Liver (tissue), 9 donors: ENCODE measurements around the gene RNF175. TPM values are rescaled to one million over a fixed set of nuclear protein-coding genes. Genes with fewer than 3 reads are reported as not detected.

Experiments used
- DNase-seq: peaks from one replicate; pipeline ENCODE4 v3.0.0-alpha.2; 2017; ENCODE audit warnings: low spot score
- H3K27ac ChIP-seq, 2 donors: one replicate each; pipeline ENCODE4 v1.7.0; 2013; ENCODE audit warnings: inconsistent platforms in 2 of 2, low read length in 2 of 2, control low read depth in 1 of 2, low read depth in 1 of 2, mild to moderate bottlenecking in 1 of 2
- H3K27me3 ChIP-seq, 4 donors: one replicate each; pipeline versions ENCODE4 v1.6.1 to v1.7.0; 2013; ENCODE audit warnings: low read length in 3 of 4, inconsistent platforms in 1 of 4, mild to moderate bottlenecking in 1 of 4, moderate library complexity in 1 of 4; ENCODE audit not compliant: control insufficient read depth in 4 of 4, insufficient read depth in 4 of 4
- H3K36me3 ChIP-seq, 4 donors: one replicate each; pipeline versions ENCODE4 v1.6.1 to v1.7.0; 2013; ENCODE audit warnings: low read length in 3 of 4, mild to moderate bottlenecking in 3 of 4, low read depth in 1 of 4, moderate library complexity in 1 of 4; ENCODE audit not compliant: control insufficient read depth in 4 of 4, insufficient read depth in 3 of 4
- H3K4me1 ChIP-seq, 4 donors: one replicate each; pipeline versions ENCODE4 v1.6.1 to v1.7.0; 2013; ENCODE audit warnings: low read length in 3 of 4, mild to moderate bottlenecking in 3 of 4, moderate library complexity in 1 of 4; ENCODE audit not compliant: control insufficient read depth in 4 of 4, insufficient read depth in 4 of 4
- H3K4me3 ChIP-seq, 3 donors: one replicate each; pipeline versions ENCODE4 v1.6.1 to v1.7.0; 2013; ENCODE audit warnings: low read length in 3 of 3, control low read depth in 1 of 3, low read depth in 1 of 3, mild to moderate bottlenecking in 1 of 3
- H3K9ac ChIP-seq, 2 donors: one replicate each; pipeline ENCODE4 v1.7.0; 2013; ENCODE audit warnings: low read length in 2 of 2, mild to moderate bottlenecking in 2 of 2, moderate library complexity in 2 of 2, control low read depth in 1 of 2, low read depth in 1 of 2
- H3K9me3 ChIP-seq, 4 donors: one replicate each; pipeline versions ENCODE4 v1.6.1 to v1.7.0; 2013; ENCODE audit warnings: low read length in 3 of 4; ENCODE audit not compliant: control insufficient read depth in 4 of 4
- ATF3 ChIP-seq: IDR thresholded peaks from 2 replicates; pipeline ENCODE4 v1.6.1; 2016; ENCODE audit warnings: antibody characterized with exemption
- CTCF ChIP-seq: fragments of 150-350 bp; IDR thresholded peaks from 2 replicates; pipeline ENCODE4 v1.5.1; 2017; ENCODE audit warnings: improper control_type of control experiment, low read depth, low read length; ENCODE audit not compliant: missing input control
- EGR1 ChIP-seq, 2 donors: IDR thresholded peaks; 2 replicates each; pipeline ENCODE4 v1.6.1; 2016 to 2018; ENCODE audit warnings: antibody characterized with exemption in 2 of 2, low read depth in 2 of 2
- FOXA1 ChIP-seq: IDR thresholded peaks from 2 replicates; pipeline ENCODE4 v1.6.1; 2016; ENCODE audit warnings: antibody characterized with exemption
- FOXA2 ChIP-seq: IDR thresholded peaks from 2 replicates; pipeline ENCODE4 v1.6.1; 2016; ENCODE audit warnings: antibody characterized with exemption
- GABPA ChIP-seq, 2 donors: IDR thresholded peaks in 1 of 2; conservative IDR thresholded peaks in 1 of 2; 2 replicates each; pipeline ENCODE4 v1.6.1; 2016; ENCODE audit warnings: antibody characterized with exemption in 2 of 2, mild to moderate bottlenecking in 1 of 2, moderate library complexity in 1 of 2
- HNF4A ChIP-seq, 2 donors: conservative IDR thresholded peaks; 2 replicates each; pipeline ENCODE4 v1.6.1; 2016; ENCODE audit warnings: antibody characterized with exemption in 2 of 2, mild to moderate bottlenecking in 2 of 2
- HNF4G ChIP-seq: IDR thresholded peaks from 2 replicates; pipeline ENCODE4 v1.6.1; 2016; ENCODE audit warnings: antibody characterized with exemption
- JUND ChIP-seq, 2 donors: IDR thresholded peaks; 2 replicates each; pipeline ENCODE4 v1.6.1; 2016; ENCODE audit warnings: antibody characterized with exemption in 2 of 2
- NR2F2 ChIP-seq: IDR thresholded peaks from 2 replicates; pipeline ENCODE4 v1.6.1; 2016; ENCODE audit warnings: antibody characterized with exemption
- RAD21 ChIP-seq, 2 donors: IDR thresholded peaks; 2 replicates each; pipeline ENCODE4 v1.6.1; 2016; ENCODE audit warnings: antibody characterized with exemption in 2 of 2, mild to moderate bottlenecking in 2 of 2
- REST ChIP-seq: IDR thresholded peaks from 2 replicates; pipeline ENCODE4 v1.6.1; 2016; ENCODE audit warnings: antibody characterized with exemption, mild to moderate bottlenecking
- RXRA ChIP-seq, 2 donors: IDR thresholded peaks; 2 replicates each; pipeline ENCODE4 v1.6.1; 2017 to 2018; ENCODE audit warnings: antibody characterized with exemption in 2 of 2, mild to moderate bottlenecking in 1 of 2
- SP1 ChIP-seq: IDR thresholded peaks from 2 replicates; pipeline ENCODE4 v1.6.1; 2018; ENCODE audit warnings: antibody characterized with exemption, mild to moderate bottlenecking
- TAF1 ChIP-seq: conservative IDR thresholded peaks from 2 replicates; pipeline ENCODE4 v1.6.1; 2016; ENCODE audit warnings: antibody characterized with exemption, mild to moderate bottlenecking
- YY1 ChIP-seq: IDR thresholded peaks from 2 replicates; pipeline ENCODE4 v1.6.1; 2016; ENCODE audit warnings: antibody characterized with exemption, mild to moderate bottlenecking
- ZBTB33 ChIP-seq: IDR thresholded peaks from 2 replicates; pipeline ENCODE4 v1.6.1; 2016; ENCODE audit warnings: antibody characterized with exemption
- WGBS: extraction: QIAGEN DNeasy Blood & Tissue Kit; methylation state at CpG from one replicate; pipeline ENCODE4 v1.1.7; 2013; 5-methylcytosine and 5-hydroxymethylcytosine counted together
- polyA plus RNA-seq, 2 donors: library from polyadenylated mRNA; stranded (reverse) in 1 of 2; unstranded in 1 of 2; fragments of 200-250 nt in 1 of 2; fragments of >200 nt in 1 of 2; fragmentation: Nextera tagmentation in 1 of 2; extraction: Ambion mirVana in 1 of 2; gene quantifications; one replicate each; pipeline versions ENCODE4 v1.2.1 to v1.2.3, GENCODE V29; 2013 to 2015
- total RNA-seq, 2 donors: library from RNA; depleted of rRNA; stranded (reverse); fragments of >200 nt; gene quantifications; one replicate each; pipeline ENCODE4 v1.2.3, GENCODE V29; 2014
- donor health status: healthy.
- donor health status: healthy.
- donor health status: healthy.
- donor health status: healthy.
- donor health status: healthy.

RNF175 gene
- total and polyA plus RNA-seq, 4 donors: 0.08 to 0.65 (median 0.24) TPM; not detected in 1

- Histone ChIP-seq H3K9me3 (peaks cover 0 to 6% (median 1%) of the 10 kb centered on the region in 4 donors), H3K27me3 (peaks cover 0 to 20% (median under 1%) of the 10 kb centered on the region in 4 donors), H3K36me3 (no peaks in the 10 kb centered on the region), H3K4me3 (no peak overlapping the region), H3K9ac (no peak overlapping the region), H3K27ac (no peak overlapping the region), H3K4me1 (no peaks in the 10 kb centered on the region)
- TF ChIP-seq RAD21 (IDR thresholded peaks at IDR 0.05): no peak
- no peak for TF ChIP-seq EGR1 (IDR thresholded peaks at IDR 0.05; ENCODE audit: low read depth in 2 of 2)
- TF ChIP-seq JUND (IDR thresholded peaks at IDR 0.05): no peak
- no peak for TF ChIP-seq RXRA (IDR thresholded peaks at IDR 0.05)
- TF ChIP-seq NR2F2: no peak
- no peak for TF ChIP-seq SP1
- TF ChIP-seq FOXA1: no peak
- TF ChIP-seq ZBTB33: no peak
- no peak for TF ChIP-seq FOXA2
- no peak for TF ChIP-seq YY1
- TF ChIP-seq GABPA (IDR thresholded peaks at IDR 0.05 in 1 of 2, conservative IDR thresholded peaks at IDR 0.05 in 1 of 2): no peak
- no peak for TF ChIP-seq TAF1
- no peak for TF ChIP-seq REST
- TF ChIP-seq HNF4G: no peak
- TF ChIP-seq HNF4A (conservative IDR thresholded peaks at IDR 0.05): no peak
- no peak for TF ChIP-seq ATF3
- no peak for TF ChIP-seq CTCF
- 86% methylated on average over 17 of the region's 17 CpGs for WGBS
- no peak for DNase-seq
Observed at GRCh38 chr4:153781280-153781679, 21.5 kb upstream of the RNF175 start.

- Histone ChIP-seq H3K4me1 (no peaks in the 10 kb centered on the region), H3K27me3 (peaks cover 0 to 16% (median 0%) of the 10 kb centered on the region in 4 donors), H3K9ac (no peak overlapping the region), H3K9me3 (peaks cover 0 to 6% (median 1%) of the 10 kb centered on the region in 4 donors), H3K27ac (no peak overlapping the region), H3K4me3 (no peak overlapping the region), H3K36me3 (no peaks in the 10 kb centered on the region)
- 76% methylated on average over 1 of the region's 1 CpG for WGBS
- no peak for DNase-seq
- TF ChIP-seq CTCF (no peak), YY1 (no peak), TAF1 (no peak), JUND (IDR thresholded peaks at IDR 0.05) (no peak), RAD21 (IDR thresholded peaks at IDR 0.05) (no peak), FOXA1 (no peak), RXRA (IDR thresholded peaks at IDR 0.05) (no peak), ATF3 (no peak), GABPA (IDR thresholded peaks at IDR 0.05 in 1 of 2, conservative IDR thresholded peaks at IDR 0.05 in 1 of 2) (no peak), REST (no peak), SP1 (no peak), EGR1 (IDR thresholded peaks at IDR 0.05; ENCODE audit: low read depth in 2 of 2) (no peak), NR2F2 (no peak)
Observed at GRCh38 chr4:153780876-153781275, 21.1 kb upstream of the RNF175 start.
